GM23248 (cell line): ENCODE data around the gene AQP2. TPM values are rescaled to one million over a fixed set of nuclear protein-coding genes. Genes with fewer than 3 reads are reported as not detected.

Experiments used
- DNase-seq: peaks from one replicate; pipeline ENCODE4 v3.0.0-alpha.2; 2015
- H2AFZ ChIP-seq: fragments of 200-600 bp; sonication (generic); 2 replicates; pipeline ENCODE4 v1.6.1; 2016; ENCODE audit warnings: antibody characterized with exemption
- H3F3A ChIP-seq: fragments of 200-600 bp; sonication (generic); 2 replicates; pipeline ENCODE4 v1.6.1; 2016; ENCODE audit warnings: mild to moderate bottlenecking, antibody characterized with exemption, mixed run types; ENCODE audit not compliant: insufficient read depth
- H3K27ac ChIP-seq: fragments of 200-600 bp; sonication (generic); 2 replicates; pipeline ENCODE4 v1.5.1; 2016; ENCODE audit warnings: mild to moderate bottlenecking
- H3K27me3 ChIP-seq: fragments of 200-600 bp; sonication (generic); replicated peaks from 2 replicates; pipeline ENCODE4 v1.6.1; 2016; ENCODE audit warnings: mild to moderate bottlenecking; ENCODE audit not compliant: insufficient read depth
- H3K36me3 ChIP-seq: fragments of 200-600 bp; sonication (generic); 2 replicates; pipeline ENCODE4 v1.6.1; 2016; ENCODE audit warnings: low read depth, mild to moderate bottlenecking
- H3K4me1 ChIP-seq: fragments of 200-600 bp; sonication (generic); 2 replicates; pipeline ENCODE4 v1.6.1; 2016; ENCODE audit warnings: mild to moderate bottlenecking; ENCODE audit not compliant: insufficient read depth
- H3K4me2 ChIP-seq: fragments of 200-600 bp; sonication (generic); one replicate; pipeline ENCODE4 v1.6.1; 2016; ENCODE audit warnings: mild to moderate bottlenecking; ENCODE audit not compliant: unreplicated experiment
- H3K4me3 ChIP-seq: fragments of 200-600 bp; sonication (generic); 2 replicates; pipeline ENCODE4 v1.5.1; 2016; ENCODE audit warnings: mild to moderate bottlenecking
- H3K79me2 ChIP-seq: fragments of 200-600 bp; sonication (generic); 2 replicates; pipeline ENCODE4 v1.6.1; 2016; ENCODE audit warnings: mild to moderate bottlenecking; ENCODE audit not compliant: insufficient read depth
- H3K9ac ChIP-seq: fragments of 200-600 bp; sonication (generic); 2 replicates; pipeline ENCODE4 v1.6.1; 2016; ENCODE audit warnings: mild to moderate bottlenecking
- H3K9me2 ChIP-seq: fragments of 200-600 bp; sonication (generic); 2 replicates; pipeline ENCODE4 v1.6.1; 2016; ENCODE audit warnings: mixed run types, mild to moderate bottlenecking, moderate library complexity; ENCODE audit not compliant: insufficient read depth
- H3K9me3 ChIP-seq: fragments of 200-600 bp; sonication (generic); one replicate; pipeline ENCODE4 v1.6.1; 2017; ENCODE audit warnings: low read depth
- H4K20me1 ChIP-seq: fragments of 200-600 bp; sonication (generic); 2 replicates; pipeline ENCODE4 v1.6.0; 2016; ENCODE audit not compliant: insufficient read depth
- EZH2 ChIP-seq: fragments of 200-600 bp; sonication (generic); IDR thresholded peaks from 2 replicates; pipeline ENCODE4 v1.6.1; 2018; ENCODE audit warnings: antibody characterized with exemption, mild to moderate bottlenecking; ENCODE audit not compliant: insufficient read depth, poor library complexity, severe bottlenecking
- EZH2phosphoT487 ChIP-seq: fragments of 200-600 bp; sonication (generic); IDR thresholded peaks from 2 replicates; pipeline ENCODE4 v1.6.1; 2018; ENCODE audit warnings: antibody characterized with exemption, moderate library complexity, mild to moderate bottlenecking, low read depth; ENCODE audit not compliant: insufficient read depth
- WGBS, 2 experiments: methylation state at CpG; one replicate each; pipeline ENCODE4 v1.1.6; 2015 to 2017; ENCODE audit warnings: low lambda C conversion rate in 2 of 2, low coverage in 1 of 2; ENCODE audit errors: missing lambda C conversion rate in 2 of 2; 5-methylcytosine and 5-hydroxymethylcytosine counted together
- in situ Hi-C: fragments of 300-500 bp; cut with MboI; formaldehyde crosslinking; loops from 2 replicates; pipeline ENCODE4 v1.15.0; 2020
- polyA plus RNA-seq: library from polyadenylated mRNA; unstranded; fragments of >200 nt; fragmentation: Nextera tagmentation; extraction: Ambion mirVana; gene quantifications from 2 replicates; pipeline ENCODE4 v1.2.1, GENCODE V29; 2016
- total RNA-seq: library from RNA; depleted of rRNA; stranded (reverse); fragments of >200 nt; shearing (Covaris generic); gene quantifications from 2 replicates; pipeline ENCODE4 v1.2.3, GENCODE V29; 2014

The AQP2 gene
- total and polyA plus RNA-seq, 2 experiments from 2014 or later, result not detected

- Histone ChIP-seq H3K4me3 (no peak overlapping the region), H2AFZ (no peak overlapping the region), H3K9ac (no peak overlapping the region), H3K27me3 (no peaks in the 10 kb centered on the region), H3K79me2 (no peaks in the 10 kb centered on the region), H3K9me2 (no peaks in the 10 kb centered on the region), H3K9me3 (no peaks in the 10 kb centered on the region), H3K36me3 (no peaks in the 10 kb centered on the region), H3K4me1 (no peaks in the 10 kb centered on the region), H3K27ac (no peak overlapping the region), H4K20me1 (no peaks in the 10 kb centered on the region), H3F3A (no peaks in the 10 kb centered on the region), H3K4me2 (no peak overlapping the region)
- TF ChIP-seq EZH2phosphoT487 (no peak), EZH2 (no peak)
- in situ Hi-C loops, result no loop called here
- WGBS, 2 experiments, result 40 to 52% methylated on average over 1 of the region's 1 CpG
- DNase-seq, result no peak
These were observed 43.2 kb upstream of the AQP2 start for GRCh38 chr12:49907352-49907751.

DNA sequence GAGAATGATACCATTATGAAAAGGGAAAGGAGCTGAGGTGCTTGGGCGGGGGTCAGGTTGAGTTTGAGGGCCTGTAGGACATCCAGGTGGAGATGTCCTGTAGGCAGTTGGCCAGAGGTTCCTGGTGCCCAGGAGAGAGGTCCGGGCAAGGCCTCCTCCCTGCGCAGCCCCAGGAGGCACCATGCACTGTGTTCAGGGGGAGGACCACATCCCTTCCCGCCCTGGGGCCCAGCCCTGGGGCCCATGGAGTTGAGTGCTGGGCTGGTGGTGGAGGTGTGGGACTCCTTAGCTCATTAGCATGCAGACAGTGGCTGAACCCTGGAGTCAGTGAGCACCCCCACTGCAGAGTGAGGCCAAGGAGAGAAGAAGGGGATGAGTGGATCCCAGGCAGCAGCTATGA lies 41.2 kb upstream of the AQP2 start:
- Histone ChIP-seq H3F3A (no peaks in the 10 kb centered on the region), H3K9ac (no peak overlapping the region), H3K27ac (no peak overlapping the region), H3K9me2 (no peaks in the 10 kb centered on the region), H3K36me3 (no peaks in the 10 kb centered on the region), H3K4me1 (no peaks in the 10 kb centered on the region), H3K27me3 (no peaks in the 10 kb centered on the region), H3K4me3 (no peak overlapping the region), H2AFZ (no peak overlapping the region), H4K20me1 (no peaks in the 10 kb centered on the region), H3K4me2 (no peak overlapping the region), H3K9me3 (no peaks in the 10 kb centered on the region), H3K79me2 (no peaks in the 10 kb centered on the region)
- WGBS, 2 experiments, result 94% methylated on average over 4 of the region's 4 CpGs
- DNase-seq, result no peak
- TF ChIP-seq EZH2phosphoT487 (no peak), EZH2 (no peak)
- in situ Hi-C loops, result no loop called here

GRCh38 chr12:49909826-49910225 lies 40.7 kb upstream of the AQP2 start:
- no peak overlapping the region for H2AFZ ChIP-seq
- H3K4me1 ChIP-seq, result no peaks in the 10 kb centered on the region
- no peaks in the 10 kb centered on the region for H4K20me1 ChIP-seq
- H3K9ac ChIP-seq, result no peak overlapping the region
- no peaks in the 10 kb centered on the region for H3F3A ChIP-seq
- H3K4me2 ChIP-seq, result no peak overlapping the region
- DNase-seq, result no peak
- no peaks in the 10 kb centered on the region for H3K9me2 ChIP-seq
- H3K9me3 ChIP-seq, result no peaks in the 10 kb centered on the region
- TF ChIP-seq EZH2phosphoT487, result no peak
- no peak for TF ChIP-seq EZH2
- WGBS, 2 experiments, result 77 to 79% methylated on average over 16 of the region's 16 CpGs
- no peak overlapping the region for H3K27ac ChIP-seq
- no peaks in the 10 kb centered on the region for H3K36me3 ChIP-seq
- H3K79me2 ChIP-seq, result no peaks in the 10 kb centered on the region
- H3K4me3 ChIP-seq, result no peak overlapping the region
- in situ Hi-C loops, result no loop called here
- H3K27me3 ChIP-seq, result no peaks in the 10 kb centered on the region

DNA sequence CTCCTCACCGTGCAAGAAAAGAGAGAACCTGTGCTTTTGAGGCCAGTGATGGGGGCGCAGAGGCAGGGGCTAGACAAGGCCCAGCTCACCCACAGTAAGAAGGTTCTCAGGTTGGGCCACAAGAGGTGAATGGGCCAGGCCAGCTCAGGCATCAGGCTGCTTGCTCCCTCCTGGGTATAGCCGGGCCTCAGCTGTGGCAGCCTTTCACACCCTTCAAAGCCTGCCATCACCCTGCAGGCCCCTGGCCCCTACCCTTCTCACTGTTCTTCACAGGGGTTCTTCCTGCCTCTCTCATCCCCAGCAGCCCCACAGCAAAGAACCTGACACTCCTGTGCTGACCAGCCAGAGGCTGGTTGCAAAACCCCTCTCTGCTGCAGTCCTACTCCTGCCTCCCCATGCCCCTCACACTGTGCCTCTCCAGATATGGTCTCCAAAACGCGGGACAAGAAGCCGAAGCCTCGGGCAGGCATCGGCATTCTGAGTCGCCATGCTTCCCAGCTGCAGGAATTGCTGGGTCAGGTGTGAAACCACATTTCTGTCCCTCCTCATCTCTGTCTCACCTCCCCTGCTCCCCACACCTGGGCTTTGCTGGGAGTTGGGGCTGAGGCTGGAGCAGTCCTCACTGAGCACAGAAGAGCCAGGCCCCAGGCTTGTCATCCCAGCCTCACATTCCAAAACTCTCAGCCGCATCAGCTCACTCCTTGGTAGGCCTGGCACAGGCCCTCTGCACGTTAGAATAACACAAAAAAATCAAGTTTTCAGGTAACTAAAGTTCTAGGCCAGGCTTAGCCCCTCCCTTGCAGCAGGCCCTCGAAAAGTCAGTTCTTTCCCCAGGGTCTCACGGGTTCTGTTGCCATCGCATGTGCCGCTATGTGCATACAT lies 40.0 kb upstream of the AQP2 start:
- Histone ChIP-seq H3K4me2 (no peak overlapping the region), H3K9ac (no peak overlapping the region), H3F3A (no peaks in the 10 kb centered on the region), H3K4me1 (no peaks in the 10 kb centered on the region), H3K36me3 (no peaks in the 10 kb centered on the region), H3K4me3 (no peak overlapping the region), H2AFZ (no peak overlapping the region), H3K9me3 (no peaks in the 10 kb centered on the region), H3K9me2 (no peaks in the 10 kb centered on the region), H3K27ac (no peak overlapping the region), H3K27me3 (no peaks in the 10 kb centered on the region), H3K79me2 (no peaks in the 10 kb centered on the region), H4K20me1 (no peaks in the 10 kb centered on the region)
- 90 to 91% methylated on average over 15 of the region's 15 CpGs for WGBS, 2 experiments
- in situ Hi-C loops, result no loop called here
- DNase-seq, result no peak
- TF ChIP-seq EZH2phosphoT487, result no peak

DNA sequence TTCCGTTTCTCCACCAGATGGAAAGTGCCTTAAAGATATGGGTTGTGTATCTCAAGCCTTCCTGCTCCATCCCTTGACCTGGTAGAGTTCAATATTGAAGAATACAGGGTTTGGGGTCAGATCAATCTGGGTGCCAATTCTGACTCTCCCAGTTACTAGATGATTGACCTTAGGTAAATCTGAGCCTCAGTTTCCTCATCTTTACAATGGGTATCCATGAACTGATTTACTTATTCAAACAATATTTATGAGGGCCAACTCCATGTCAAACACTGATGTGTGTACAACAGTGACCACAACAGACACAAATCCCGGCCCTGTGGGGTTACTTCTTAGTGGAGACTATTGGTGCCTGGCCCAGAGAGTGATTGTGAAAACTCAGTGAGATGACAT lies 39.3 kb upstream of the AQP2 start:
- Histone ChIP-seq H3F3A (no peaks in the 10 kb centered on the region), H3K9ac (no peak overlapping the region), H2AFZ (no peak overlapping the region), H3K4me1 (no peaks in the 10 kb centered on the region), H3K79me2 (no peaks in the 10 kb centered on the region), H3K27me3 (no peaks in the 10 kb centered on the region), H4K20me1 (no peaks in the 10 kb centered on the region), H3K4me3 (no peak overlapping the region), H3K4me2 (no peak overlapping the region), H3K9me2 (no peaks in the 10 kb centered on the region), H3K36me3 (no peaks in the 10 kb centered on the region), H3K9me3 (no peaks in the 10 kb centered on the region), H3K27ac (no peak overlapping the region)
- DNase-seq, result no peak
- TF ChIP-seq EZH2 (no peak), EZH2phosphoT487 (no peak)
- in situ Hi-C loops, result no loop called here
- WGBS, 2 experiments, result 78 to 82% methylated on average over 2 of the region's 2 CpGs
